BE2C (cell line): ENCODE data around the gene CPE.

Experiments
- DNase-seq: peaks from one replicate; pipeline ENCODE4 v3.0.0-alpha.2; 2020
- H3K27me3 ChIP-seq: fragments of 250-450 bp; sonication (Bioruptor Pico); 2 replicates; pipeline ENCODE4 v1.5.1; 2020; ENCODE audit warnings: mild to moderate bottlenecking
- H3K36me3 ChIP-seq: fragments of 250-450 bp; sonication (Bioruptor Pico); 2 replicates; pipeline ENCODE4 v1.5.1; 2020; ENCODE audit warnings: mild to moderate bottlenecking
- H3K4me1 ChIP-seq: fragments of 250-450 bp; sonication (Bioruptor Pico); 2 replicates; pipeline ENCODE4 v1.5.1; 2020
- H3K4me3 ChIP-seq: 2 replicates; pipeline ENCODE4 v1.5.1; 2011; ENCODE audit warnings: low read depth, low read length
- H3K9me3 ChIP-seq: fragments of 250-450 bp; sonication (Bioruptor Pico); 2 replicates; pipeline ENCODE4 v1.5.1; 2020
- CTCF ChIP-seq: IDR thresholded peaks from 2 replicates; pipeline ENCODE4 v1.5.1; 2012; ENCODE audit warnings: mild to moderate bottlenecking, low read depth, low read length

Gene CPE

GRCh38 chr4:165505958-165506837 is 127.4 kb downstream of the CPE start:
- Histone ChIP-seq H3K9me3 (no peaks in the 10 kb centered on the region), H3K36me3 (no peaks in the 10 kb centered on the region), H3K27me3 (no peaks in the 10 kb centered on the region), H3K4me1 (no peaks in the 10 kb centered on the region), H3K4me3 (no peak overlapping the region)
- DNase-seq: no peak
- no peak for TF ChIP-seq CTCF

GRCh38 chr4:165506849-165507248 is 128.0 kb downstream of the CPE start:
- no peaks in the 10 kb centered on the region for H3K9me3 ChIP-seq
- no peaks in the 10 kb centered on the region for H3K36me3 ChIP-seq
- H3K27me3 ChIP-seq: no peaks in the 10 kb centered on the region
- H3K4me1 ChIP-seq: no peaks in the 10 kb centered on the region
- DNase-seq: no peak
- no peak for TF ChIP-seq CTCF
- H3K4me3 ChIP-seq: no peak overlapping the region

GRCh38 chr4:165507381-165507780 is 128.6 kb downstream of the CPE start:
- DNase-seq: no peak
- no peaks in the 10 kb centered on the region for H3K4me1 ChIP-seq
- no peak overlapping the region for H3K4me3 ChIP-seq
- no peaks in the 10 kb centered on the region for H3K9me3 ChIP-seq
- no peaks in the 10 kb centered on the region for H3K27me3 ChIP-seq
- no peaks in the 10 kb centered on the region for H3K36me3 ChIP-seq
- TF ChIP-seq CTCF: no peak

GRCh38 chr4:165508372-165509120 is 129.7 kb downstream of the CPE start:
- H3K4me1 ChIP-seq: no peaks in the 10 kb centered on the region
- no peak for TF ChIP-seq CTCF
- no peak overlapping the region for H3K4me3 ChIP-seq
- no peaks in the 10 kb centered on the region for H3K36me3 ChIP-seq
- H3K27me3 ChIP-seq: no peaks in the 10 kb centered on the region
- no peak for DNase-seq
- no peaks in the 10 kb centered on the region for H3K9me3 ChIP-seq

GRCh38 chr4:165512424-165512823 is 133.6 kb downstream of the CPE start:
- Histone ChIP-seq H3K27me3 (no peaks in the 10 kb centered on the region), H3K9me3 (no peaks in the 10 kb centered on the region), H3K4me1 (no peaks in the 10 kb centered on the region), H3K36me3 (no peaks in the 10 kb centered on the region), H3K4me3 (no peak overlapping the region)
- DNase-seq: peak; percentile 7
- no peak for TF ChIP-seq CTCF

GRCh38 chr4:165514739-165515138 is 135.9 kb downstream of the CPE start:
- H3K4me3 ChIP-seq: no peak overlapping the region
- no peaks in the 10 kb centered on the region for H3K27me3 ChIP-seq
- DNase-seq: no peak
- H3K4me1 ChIP-seq: no peaks in the 10 kb centered on the region
- no peaks in the 10 kb centered on the region for H3K9me3 ChIP-seq
- H3K36me3 ChIP-seq: no peaks in the 10 kb centered on the region
- no peak for TF ChIP-seq CTCF
